Measurements from ENCODE around the gene RTP2.

The RTP2 gene, protein sequence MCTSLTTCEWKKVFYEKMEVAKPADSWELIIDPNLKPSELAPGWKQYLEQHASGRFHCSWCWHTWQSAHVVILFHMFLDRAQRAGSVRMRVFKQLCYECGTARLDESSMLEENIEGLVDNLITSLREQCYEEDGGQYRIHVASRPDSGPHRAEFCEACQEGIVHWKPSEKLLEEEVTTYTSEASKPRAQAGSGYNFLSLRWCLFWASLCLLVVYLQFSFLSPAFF

DNA sequence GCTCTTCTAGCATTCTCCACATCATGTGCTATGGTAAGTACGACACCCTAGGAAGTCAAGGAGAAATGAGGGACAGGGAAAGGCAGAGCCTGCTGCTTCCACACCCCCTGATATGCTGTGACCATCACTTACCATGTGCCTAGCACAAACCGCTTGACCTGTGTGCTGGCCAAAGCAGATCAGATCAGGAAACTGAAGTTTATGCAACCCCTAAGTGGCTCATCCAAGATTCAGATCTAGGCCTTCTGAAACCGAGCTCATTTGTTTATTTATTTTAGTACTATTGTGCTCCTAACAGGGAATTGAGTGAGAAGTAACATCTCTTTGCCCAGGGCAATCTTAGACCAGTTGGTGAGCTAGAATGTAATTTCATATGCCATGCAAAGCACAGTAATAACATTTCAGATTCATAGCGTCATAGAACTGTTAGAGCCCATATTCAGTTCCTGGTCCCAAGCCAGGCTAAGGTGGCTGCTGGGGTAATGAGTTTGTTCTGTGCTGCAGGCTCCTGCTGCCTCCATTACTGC, at the start of gene RTP2:
RTP2 (minus strand) TSS at position 51 of the 527 bp plus-strand sequence. CDS start 429 bp downstream, outside the sequence.
- DNase-seq, result no peak

DNA sequence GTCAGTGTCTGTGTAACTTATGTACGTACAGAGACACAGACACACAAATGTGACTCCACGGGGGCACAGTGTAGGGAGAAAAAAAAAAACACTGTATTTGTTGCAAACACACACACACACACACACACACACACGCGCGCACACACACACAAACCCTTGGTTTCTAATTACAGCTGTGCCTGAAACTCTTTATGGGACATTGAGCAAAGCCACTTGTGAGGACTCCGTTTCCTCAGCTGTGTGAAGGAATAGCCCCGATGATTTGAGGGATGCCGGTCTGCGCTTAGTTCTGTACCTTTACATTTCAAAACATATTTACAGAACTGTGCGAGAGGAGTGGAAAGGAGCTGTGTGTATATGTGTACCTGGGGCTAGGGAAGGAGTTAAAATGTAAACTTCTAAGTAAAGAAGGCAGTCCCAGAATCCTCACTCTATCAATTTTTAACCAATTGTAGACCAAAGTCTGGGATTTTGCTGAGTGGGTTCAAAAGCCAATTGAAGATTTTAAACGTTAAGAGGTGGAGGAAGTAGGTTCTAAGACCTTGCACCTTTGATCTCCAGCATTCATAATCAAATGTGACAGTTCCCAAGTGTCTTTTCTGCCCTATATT, 48.3 kb upstream of the RTP2 start:
- no peak for DNase-seq

DNA sequence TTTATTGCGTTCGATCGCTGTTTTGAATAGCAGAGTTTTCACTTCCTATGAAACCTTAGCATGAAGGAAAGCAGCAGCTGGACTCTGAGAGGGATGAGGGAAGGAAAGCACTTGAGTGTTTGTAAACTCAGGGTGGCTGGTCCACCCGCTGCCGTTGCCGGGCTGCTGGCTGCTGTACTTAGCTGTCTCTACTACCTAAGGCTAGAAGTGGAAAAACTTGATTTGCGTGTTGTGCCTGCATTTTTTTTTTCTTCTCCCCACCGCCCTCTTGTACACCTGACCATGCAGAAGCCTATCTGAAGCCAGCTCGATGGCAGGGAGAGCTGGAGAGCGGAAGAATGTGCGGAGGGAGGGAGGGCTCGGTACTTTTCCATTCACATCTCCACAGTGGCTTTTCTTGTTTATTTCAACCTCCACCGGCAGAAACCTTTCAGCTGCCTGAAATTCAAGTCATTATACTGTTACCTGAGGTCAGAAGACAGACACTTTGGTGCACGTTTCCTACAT, 47.7 kb upstream of the RTP2 start:
- DNase-seq, result peak; percentile 61

DNA sequence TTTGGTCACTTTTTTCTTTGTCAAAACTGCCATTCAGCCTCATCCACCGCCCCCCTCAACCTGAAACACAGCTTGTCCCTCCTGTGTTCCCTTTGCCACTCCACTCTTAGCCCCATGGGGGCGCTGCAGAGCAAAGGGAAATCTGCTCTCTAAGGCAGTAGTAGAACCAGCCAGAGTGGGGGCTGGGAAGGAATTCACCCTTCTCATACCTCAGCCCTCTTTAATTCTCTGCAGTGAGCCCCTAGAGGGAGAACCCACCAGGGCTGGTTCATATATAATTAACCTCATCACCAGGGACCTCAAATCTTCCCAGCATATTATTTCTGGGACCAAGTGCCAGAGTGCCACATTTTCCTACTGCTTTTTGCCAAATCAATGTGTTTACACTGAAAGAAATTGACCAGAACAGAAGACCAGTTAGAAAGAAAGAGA, 45.7 kb upstream of the RTP2 start:
- DNase-seq, result peak; percentile 76

DNA sequence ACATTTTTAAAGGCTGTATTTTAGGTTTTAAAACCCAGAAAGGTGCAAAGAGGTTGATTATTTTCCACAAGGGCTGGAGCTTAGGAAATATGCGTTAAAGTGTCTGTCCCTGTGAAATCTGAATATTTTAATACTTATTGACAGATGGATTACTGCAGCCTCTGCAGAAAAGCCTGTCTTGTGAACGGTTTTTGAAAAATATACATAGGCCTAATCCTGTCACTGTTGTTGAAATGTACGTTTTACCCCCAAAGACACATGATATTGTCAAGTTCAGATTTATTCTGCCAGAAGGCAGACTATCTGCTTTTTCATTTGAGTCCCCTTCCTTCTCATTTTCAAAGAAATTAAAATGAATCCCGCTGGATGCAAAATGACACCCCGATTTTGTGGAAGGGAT, 45.1 kb upstream of the RTP2 start:
- no peak for DNase-seq

DNA sequence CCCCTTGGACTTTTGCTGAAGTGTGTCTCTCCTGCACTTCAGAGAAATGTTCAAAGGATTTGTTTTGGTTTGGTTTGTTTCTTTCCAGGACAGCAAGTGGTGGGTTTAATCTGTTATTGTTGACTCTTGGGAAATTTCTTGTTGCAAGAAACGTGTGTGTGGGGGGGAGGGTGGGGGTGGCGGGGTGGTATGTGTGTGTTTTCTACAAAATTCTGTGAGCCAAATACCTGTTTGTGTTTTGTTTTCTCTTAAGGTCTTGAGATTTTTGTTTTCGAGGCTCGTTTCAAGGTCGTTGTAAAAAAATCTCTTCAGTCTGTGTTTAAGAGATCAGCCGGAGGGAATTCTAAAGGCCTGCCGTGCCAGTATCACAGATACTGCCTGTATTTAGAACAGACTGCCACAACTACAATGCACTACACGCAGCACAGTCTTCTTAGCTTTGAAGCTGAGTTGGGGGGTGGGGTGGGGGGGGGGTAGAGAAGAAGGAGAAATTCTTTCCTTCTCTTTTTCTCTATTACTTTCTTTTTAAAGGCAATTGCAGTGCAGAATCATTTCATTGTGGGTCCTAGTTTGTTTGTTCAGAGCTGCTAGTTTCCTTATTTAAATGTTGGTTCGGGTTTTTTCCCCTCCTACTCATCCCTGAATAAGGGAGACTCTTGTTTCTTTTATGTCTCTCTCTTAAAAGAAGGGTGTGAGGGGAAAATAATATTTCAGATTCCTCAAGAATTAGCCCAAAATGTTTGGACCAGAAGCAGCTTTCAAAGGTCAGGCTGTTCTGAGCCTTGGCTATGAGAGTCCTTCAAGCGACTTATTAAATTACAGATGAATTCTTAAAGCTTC, 44.3 kb upstream of the RTP2 start:
- no peak for DNase-seq

DNA sequence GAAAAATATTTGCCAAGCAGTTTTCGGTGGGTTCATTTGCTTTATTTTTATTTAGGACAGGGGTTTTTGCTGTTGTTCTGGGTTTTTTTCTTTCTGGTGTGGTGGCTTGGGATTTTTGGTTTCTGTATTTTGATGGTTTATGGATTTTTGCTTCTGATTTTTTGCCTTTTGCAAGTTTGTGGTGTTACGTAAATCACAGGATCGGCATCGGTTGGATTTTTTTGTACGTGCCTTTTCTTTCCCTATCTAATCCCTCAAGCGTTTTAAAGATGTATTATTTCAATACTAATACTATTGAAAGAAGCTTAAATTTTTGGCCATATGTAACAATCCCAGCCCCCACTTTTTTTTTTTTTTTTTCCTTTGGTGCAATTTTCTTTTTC, 43.7 kb upstream of the RTP2 start:
- DNase-seq, result no peak

DNA sequence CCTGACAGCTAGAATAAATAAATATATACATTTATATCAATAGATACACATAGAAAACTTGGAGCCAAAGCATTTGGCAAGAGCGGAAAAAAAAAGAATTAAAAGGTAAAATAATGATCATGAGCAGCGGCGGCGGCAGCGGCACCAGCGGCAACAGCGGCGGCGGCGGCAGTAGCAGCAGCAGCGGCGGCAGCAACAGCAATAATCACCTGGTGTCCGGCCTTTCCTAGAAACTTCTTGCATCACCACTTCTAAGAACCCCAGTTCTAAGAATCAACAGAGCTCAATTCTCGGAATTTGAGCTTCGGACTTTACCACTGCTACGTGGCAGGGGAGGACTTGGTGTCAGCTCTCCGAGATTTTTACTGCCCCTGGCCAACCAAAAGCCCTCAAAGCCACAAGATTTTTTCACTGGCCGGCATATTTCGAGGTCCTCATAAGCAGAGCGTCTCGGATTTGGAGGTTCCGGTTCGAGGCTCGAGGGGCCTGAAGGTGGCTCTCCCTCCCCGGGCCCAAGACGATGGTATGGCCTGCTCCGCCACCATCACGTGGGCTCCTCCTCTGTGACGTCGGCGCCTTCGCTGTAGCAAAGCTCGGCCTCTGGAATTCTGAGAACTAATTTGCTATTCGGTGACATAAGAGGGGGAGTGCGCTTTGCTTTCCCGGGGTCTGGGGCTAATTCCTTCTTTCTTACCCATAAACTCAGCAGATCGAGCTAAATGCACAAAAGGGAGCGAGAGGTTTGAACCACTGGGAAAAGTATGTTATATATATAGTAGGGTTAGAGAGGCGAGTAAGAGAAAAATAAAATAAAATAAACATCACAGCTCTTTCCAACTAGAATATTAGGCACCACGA, 43.1 kb upstream of the RTP2 start, which contains the start of gene BCL6:
BCL6 (minus strand) TSS at position 268 of the 858 bp plus-strand sequence. CDS start 11,775 bp downstream, outside the sequence.
- DNase-seq, result peak; percentile 91

DNA sequence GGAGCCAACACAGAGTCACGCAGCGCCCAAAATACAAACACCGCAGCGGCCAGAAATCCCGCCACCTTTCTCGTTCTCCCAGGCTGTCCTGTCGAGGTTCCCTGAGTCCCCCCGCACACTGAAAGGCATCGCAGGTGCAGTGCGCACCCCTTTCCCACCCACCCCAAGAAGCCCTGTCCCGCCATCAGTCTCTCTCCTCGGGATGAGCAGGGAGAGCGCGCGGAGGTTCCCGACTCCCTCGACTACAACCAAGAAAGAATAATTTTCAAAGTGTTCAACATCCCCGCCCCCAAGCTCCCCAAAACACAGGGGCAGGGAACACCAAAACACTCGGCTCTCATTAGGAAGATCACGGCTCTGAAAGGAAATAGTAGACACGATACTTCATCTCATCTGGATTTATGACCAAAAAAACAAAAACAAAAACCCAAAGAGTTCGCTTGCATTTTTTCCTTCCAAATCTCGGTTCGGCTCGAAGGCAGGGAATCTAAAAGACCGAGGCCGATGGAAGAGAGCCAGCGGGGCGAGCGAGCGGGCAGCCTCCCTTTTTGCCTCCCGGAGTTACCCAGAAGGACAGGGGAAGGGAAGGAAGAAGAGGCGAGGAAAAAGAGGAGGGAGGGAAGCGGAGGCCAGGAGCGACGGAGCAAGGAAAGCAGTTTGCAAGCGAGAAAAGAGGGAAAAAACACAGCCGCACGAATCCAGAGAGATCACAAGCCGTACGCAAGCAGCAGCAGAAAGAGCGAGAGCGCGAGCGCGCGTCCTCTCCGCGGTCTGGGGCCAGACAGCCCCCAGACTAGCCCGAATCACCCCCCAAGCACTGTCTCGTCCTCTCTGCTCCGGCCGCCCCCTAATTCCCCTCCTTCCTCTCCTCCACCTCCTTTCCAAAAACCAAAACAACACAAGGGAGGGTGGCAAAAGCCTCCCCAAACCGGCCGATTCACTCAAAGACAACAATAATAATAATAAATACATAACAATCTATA, 42.1 kb upstream of the RTP2 start:
- no peak for DNase-seq

DNA sequence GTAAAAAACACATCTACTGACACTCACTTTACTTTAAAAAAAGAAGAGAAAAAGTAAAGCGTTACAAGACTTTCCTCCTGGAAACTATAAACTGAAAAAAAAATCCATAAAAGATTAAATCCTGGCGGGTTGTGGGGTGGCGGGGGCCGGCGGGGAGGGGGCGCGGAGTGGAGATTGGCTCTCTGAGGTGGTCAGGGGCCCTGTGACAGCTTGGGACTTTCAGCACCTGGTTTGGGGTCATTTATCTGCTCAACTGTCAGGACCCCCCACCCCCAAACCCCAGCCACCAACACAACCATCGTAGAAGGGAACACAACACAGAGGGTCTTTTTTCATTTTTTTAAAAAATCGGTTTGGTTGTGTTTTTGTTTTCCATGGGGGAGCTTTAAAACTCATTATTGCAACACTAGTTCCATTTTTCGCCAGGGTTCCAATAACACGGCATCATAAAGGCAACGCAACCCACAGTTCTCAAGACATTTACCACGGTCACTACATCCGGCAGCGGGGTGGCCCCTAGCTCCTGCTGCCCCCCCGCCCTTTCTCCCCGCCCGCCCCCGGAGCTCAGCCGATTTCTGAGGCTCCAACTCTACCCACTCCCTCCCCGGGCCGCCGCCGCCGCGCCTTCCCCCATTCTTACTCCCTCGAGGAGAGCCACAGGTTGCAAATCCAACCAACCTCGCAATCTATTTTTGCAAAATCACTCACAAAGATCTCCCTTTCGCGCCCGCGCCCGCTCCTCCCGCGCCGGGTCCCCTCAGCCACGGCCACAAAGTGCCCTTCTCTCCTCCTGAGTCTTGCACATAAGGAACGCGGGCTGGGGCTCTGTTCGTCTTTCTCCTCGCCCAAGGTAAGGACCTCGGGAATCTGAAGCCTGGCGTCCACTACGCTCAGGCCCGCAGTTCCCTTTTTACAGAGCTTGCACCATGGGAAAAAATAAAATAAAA, 41.1 kb upstream of the RTP2 start:
- DNase-seq, result no peak

DNA sequence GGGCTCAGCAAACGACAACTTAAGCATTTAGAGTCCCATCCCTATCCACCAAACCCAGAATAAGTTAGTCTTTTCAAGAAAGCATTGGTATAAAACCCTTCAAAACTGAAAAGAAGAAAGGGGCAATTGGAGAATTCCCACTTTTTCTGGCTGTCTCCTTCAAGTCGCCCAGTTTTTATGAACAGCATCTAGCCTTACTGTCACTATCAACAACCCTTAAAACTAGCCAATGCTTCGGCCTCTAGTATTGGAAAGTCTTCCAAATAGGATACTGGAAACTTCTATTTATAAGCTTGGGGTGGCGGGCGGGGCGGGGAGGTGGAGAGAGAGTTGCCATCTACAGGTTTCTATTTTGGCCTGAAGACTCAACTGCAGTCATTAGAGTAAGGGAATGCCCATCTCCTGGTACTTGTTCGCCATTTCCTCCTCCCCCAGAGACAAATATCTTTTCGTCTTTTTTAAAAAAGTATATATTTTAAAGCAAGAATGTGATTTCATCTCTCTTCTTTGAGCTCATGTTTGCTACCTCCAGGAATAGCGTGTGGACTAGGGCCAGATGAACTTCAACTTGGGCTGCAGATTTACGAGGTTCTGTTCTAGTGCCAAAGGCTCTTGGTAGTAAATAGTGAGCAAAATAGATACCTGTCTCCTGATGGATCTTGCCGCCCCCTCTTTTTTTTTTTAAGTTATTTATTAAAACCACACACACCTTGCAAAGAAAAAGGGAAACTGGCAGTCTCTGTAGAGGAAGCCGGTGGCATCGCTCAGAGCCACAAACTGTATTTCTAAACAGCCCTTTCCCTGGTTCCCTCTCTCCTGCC, 40.2 kb upstream of the RTP2 start:
- no peak for DNase-seq

DNA sequence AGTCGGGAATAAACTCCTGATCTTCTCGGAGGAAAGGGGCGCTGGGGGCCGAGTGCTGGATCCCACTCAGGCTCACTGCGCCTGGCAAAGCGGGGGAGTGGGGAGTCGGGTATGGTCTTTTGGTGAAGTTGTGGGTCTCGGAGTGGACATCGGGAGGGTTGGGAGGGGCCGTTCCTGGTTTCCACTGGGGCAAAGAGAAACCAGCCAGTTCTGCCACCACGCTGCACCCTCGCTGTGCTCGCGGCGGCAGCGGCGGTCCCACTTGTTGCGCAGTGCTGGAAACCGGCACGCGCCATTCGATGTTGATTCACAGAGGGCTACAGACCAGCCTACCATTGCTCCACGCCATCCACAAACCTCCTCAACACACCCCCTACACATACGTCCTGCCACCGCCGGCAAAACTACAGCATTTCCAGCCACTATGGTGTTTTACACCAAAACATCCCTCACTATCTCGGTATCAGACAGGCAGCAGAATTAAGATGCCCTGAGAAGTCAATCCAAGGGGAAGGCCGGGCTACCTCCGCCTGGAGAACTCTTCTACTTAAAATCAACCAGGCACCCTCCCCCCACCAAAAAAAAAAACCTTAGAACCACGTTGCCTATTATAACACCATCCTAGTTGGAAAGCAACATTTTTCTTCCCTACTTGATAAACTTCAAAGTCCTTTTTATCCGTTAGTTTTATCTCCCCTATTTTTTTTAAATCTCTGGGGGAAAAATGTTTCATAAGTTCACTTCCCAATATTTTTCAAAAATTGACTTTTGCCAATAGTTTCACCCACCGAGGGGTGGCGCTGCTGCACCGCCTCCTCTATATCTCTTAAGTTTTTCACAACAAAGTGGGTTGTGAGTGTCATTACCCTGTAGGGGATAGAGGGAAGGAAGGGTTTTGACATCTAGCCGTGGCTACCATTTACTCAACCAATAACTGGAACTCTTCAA, 39.3 kb upstream of the RTP2 start:
- peak; percentile 37 for DNase-seq

DNA sequence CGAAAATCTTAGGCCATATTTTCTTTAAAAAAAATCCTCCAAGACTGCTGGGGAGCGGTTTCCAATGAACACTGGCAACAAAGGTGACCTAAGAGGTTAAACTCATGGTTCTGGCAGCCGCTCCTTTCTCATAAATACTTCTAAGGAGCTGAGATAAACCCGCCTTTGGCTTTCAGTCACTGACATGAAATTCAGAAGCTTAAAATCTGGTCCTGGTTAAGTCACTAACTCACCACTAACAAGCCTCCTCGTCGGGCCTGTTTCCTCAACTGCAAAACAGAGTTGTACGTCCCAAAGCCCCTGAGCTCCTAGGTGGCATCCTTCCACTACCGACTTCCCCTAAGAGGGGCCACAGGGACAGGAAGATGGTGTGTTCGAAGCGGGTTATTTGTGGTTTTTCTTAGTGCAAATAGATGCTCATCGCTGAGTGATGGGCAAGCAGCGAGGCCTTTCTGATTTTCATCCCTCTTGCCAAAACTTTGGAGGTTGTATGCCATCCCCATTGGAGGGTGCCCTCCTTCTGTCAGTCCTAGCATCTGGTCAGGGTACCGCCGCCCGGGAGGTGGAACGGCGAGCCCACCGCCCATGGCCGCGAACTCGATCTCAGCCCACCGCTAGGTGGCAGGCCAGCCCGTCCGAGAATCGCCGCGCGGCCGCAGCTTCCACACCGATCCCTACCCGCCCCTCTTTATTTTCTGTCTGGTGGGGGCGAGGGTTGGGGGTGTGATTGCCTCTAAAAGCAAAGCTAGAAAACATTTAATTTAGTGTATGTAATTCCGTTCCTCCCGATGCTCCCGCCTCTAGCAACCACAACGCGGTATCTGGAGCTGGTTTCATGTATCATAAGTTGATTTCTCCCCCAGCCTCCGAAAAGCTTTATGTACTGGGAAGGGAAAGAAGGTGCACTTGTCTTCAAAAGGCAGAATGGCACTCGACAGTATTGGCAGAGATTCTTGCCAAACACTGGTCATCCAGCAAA, 38.4 kb upstream of the RTP2 start:
- DNase-seq, result no peak

DNA sequence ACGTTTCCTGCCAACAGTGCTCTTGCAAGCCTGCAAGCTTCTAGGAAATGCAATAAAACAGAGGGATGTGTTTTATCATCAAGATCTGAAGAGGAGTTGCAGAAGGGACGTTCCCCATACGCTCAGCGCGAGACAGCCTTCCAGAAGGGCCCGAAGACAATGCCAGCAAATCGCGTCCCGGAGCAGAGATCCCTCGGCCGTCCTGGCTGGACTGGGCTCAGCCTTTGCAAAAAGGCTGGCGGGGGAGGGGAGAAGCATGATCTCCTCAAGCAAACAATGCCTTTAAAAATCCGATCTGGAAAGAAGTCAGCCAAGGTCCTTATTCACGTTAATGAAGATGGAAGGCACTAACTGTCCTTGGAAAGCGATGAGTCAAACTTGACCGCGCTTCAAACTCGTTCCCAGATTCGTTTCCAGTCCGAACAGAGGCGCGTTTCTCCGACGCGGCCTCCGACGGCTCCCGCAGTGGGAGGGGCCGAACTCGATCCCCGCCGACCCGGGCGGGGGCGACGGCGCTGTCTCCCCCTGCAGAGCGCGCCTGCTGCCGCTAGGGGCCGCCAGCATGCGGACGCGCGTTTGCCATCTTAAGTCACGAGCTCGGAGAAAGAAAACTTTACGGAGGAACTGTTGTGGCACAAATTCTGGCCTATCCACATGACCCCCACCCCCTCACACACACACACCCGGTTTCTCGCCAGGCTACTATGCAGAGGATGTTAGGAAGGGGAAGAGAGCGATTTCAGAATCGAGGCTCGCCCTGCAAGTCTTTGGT, 37.4 kb upstream of the RTP2 start:
- DNase-seq, result no peak

DNA sequence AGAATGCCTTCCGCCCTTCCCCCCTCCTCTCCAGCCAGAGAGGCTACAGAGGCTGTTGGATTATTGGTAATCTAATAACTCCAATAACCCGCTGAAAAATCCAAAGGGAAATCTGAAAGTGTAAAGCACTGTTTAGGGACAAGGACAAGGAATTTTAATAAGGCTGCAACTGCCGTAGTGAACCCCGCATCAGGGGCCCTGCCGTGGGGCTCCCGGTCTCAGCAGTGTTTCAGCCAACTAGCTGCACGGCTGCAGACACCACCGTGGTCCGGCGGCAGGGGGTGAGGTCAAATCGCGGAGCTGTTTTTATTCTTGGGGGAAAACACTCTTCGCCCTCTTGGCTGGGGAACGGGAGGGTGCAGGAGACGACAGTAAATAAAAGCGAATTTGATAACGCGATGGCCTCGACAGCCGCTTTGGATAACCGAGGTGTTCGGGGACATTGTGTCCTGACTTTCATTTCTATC, 36.8 kb upstream of the RTP2 start:
- no peak for DNase-seq

Measured in SHP77 treated with DMSO at 0.1 percent for 48 hours (cell line).